ENCODE data around the gene C14orf93.
A peak's percentile ranks its signal among the peaks of the same experiment; 100 is the strongest.

C14orf93 gene

GRCh38 chr14:22986508-22987054, 23.4 kb downstream of the C14orf93 start:
- peak; percentile 93 for DNase-seq

GRCh38 chr14:22985894-22986507, 23.9 kb downstream of the C14orf93 start:
- DNase-seq = no peak

- DNase-seq = no peak
These were observed 24.8 kb downstream of the C14orf93 start for GRCh38 chr14:22984959-22985658.

GRCh38 chr14:22982477-22983245, 27.3 kb downstream of the C14orf93 start, which contains the start of gene AJUBA:
Gene AJUBA, minus strand, starts transcription at chr14:22982551. Its CDS starts 285 bp downstream, at chr14:22982266.
- DNase-seq = peak; percentile 83

GRCh38 chr14:22981876-22982476, 28.0 kb downstream of the C14orf93 start:
- DNase-seq = no peak

GRCh38 chr14:22981090-22981875, 28.7 kb downstream of the C14orf93 start:
- no peak for DNase-seq

GRCh38 chr14:22980672-22981089, 29.3 kb downstream of the C14orf93 start:
- DNase-seq = no peak

GRCh38 chr14:22979748-22980392, 30.1 kb downstream of the C14orf93 start:
- DNase-seq = no peak

- no peak for DNase-seq
These were observed 30.8 kb downstream of the C14orf93 start for GRCh38 chr14:22978981-22979671.

GRCh38 chr14:22978487-22978837, 31.5 kb downstream of the C14orf93 start:
- DNase-seq = no peak

GRCh38 chr14:22977684-22978486, 32.1 kb downstream of the C14orf93 start:
- no peak for DNase-seq

- no peak for DNase-seq
These were observed 32.6 kb downstream of the C14orf93 start for GRCh38 chr14:22977434-22977683.

GRCh38 chr14:22976620-22977433, 33.1 kb downstream of the C14orf93 start:
- DNase-seq = no peak

GRCh38 chr14:22974530-22975313, 35.2 kb downstream of the C14orf93 start:
- no peak for DNase-seq

- peak; percentile 67 for DNase-seq
These were observed 36.5 kb downstream of the C14orf93 start for GRCh38 chr14:22973217-22974032.

GRCh38 chr14:22972313-22972930, 37.5 kb downstream of the C14orf93 start:
- DNase-seq = no peak

GRCh38 chr14:22971152-22971551, 38.8 kb downstream of the C14orf93 start:
- no peak for DNase-seq

Data from suppressor macrophage treated with lipopolysaccharide for 4 hours (primary cell).